K562 (cell line): ENCODE data around the gene CCDC85C. TPM values are rescaled to one million over a fixed set of nuclear protein-coding genes. Genes with fewer than 3 reads are reported as not detected.

Experiments used
- ATAC-seq: fragments of 200-7000 bp; cut with Tn5 transposase; 3 replicates; pipeline ENCODE4 v1.9.1; 2020; ENCODE audit warnings: moderate library complexity
- BruUV-seq: library from RNA; stranded (reverse); fragments of 400-500 nt; replicated peaks from 2 replicates; lab custom pipeline; 2021; lab: Mats Ljungman, UMichigan
- CTCF ChIA-PET: fragments of 300-600 bp; formaldehyde crosslinking; extraction: SDS; loops from one replicate; lab custom pipeline; 2021; ENCODE audit warnings: low intra/inter-chr PET ratio; lab: Yijun Ruan, JAX
- POLR2A ChIA-PET: fragments of 300-600, 350-650 bp; sonication (Branson Sonifier 250); formaldehyde crosslinking; extraction: SDS; loops from one replicate; lab custom pipeline; 2021; ENCODE audit warnings: antibody characterized with exemption, inconsistent platforms; lab: Yijun Ruan, JAX
- DNase-seq, 4 experiments: peaks; one replicate each; pipeline versions ENCODE4 v3.0.0 to v3.0.0-alpha.2; 2011 to 2018; ENCODE audit warnings: low spot score in 3 of 4, mixed read lengths in 3 of 4; ENCODE audit errors: extremely low read depth in 1 of 4
- FAIRE-seq: peaks from 2 replicates; lab custom pipeline; 2011; peaks lifted over from hg19 to GRCh38; lab: Jason Lieb, UNC
- H2AFZ ChIP-seq: 2 replicates; pipeline ENCODE4 v1.6.0; 2011; ENCODE audit warnings: low read depth, low read length, control low read depth, inconsistent platforms
- H3K27ac ChIP-seq: fragments of 200-600 bp; 3 replicates; pipeline ENCODE4 v1.8.0; 2011; ENCODE audit warnings: low read depth, mild to moderate bottlenecking, control low read depth, inconsistent platforms, low read length, moderate library complexity, mixed read lengths; ENCODE audit errors: extremely low read depth
- H3K27me3 ChIP-seq, 2 experiments: fragments of 300-600 bp in 1 of 2; 2 replicates in 1 of 2; 3 replicates in 1 of 2; pipeline versions ENCODE4 v1.6.0 to v1.8.0; 2011; ENCODE audit warnings: inconsistent platforms in 2 of 2, low read length in 2 of 2, mild to moderate bottlenecking in 1 of 2, mixed read lengths in 1 of 2, moderate library complexity in 1 of 2; ENCODE audit not compliant: control insufficient read depth in 2 of 2, insufficient read depth in 2 of 2
- H3K36me3 ChIP-seq: fragments of 300-600 bp; 3 replicates; pipeline ENCODE4 v1.8.0; 2011; ENCODE audit warnings: mild to moderate bottlenecking, low read length, inconsistent platforms; ENCODE audit not compliant: control insufficient read depth, insufficient read depth
- H3K4me1 ChIP-seq, 2 experiments: fragments of 200-600 bp in 1 of 2; replicated peaks in 1 of 2; 2 replicates in 1 of 2; 3 replicates in 1 of 2; pipeline versions ENCODE4 v1.5.1 to v1.8.0; 2011; ENCODE audit warnings: inconsistent platforms in 2 of 2, low read length in 2 of 2, mild to moderate bottlenecking in 1 of 2, mixed read lengths in 1 of 2, moderate library complexity in 1 of 2; ENCODE audit not compliant: control insufficient read depth in 2 of 2, insufficient read depth in 2 of 2
- H3K4me2 ChIP-seq: 2 replicates; pipeline ENCODE4 v1.6.1; 2011; ENCODE audit warnings: low read length, control low read depth, inconsistent platforms, mixed read lengths; ENCODE audit not compliant: insufficient read depth
- H3K4me3 ChIP-seq: fragments of 200-600 bp; sonication (generic), shearing (Covaris generic); 2 replicates; pipeline ENCODE4 v1.5.1; 2016; ENCODE audit warnings: control low read depth, inconsistent platforms
- H3K79me2 ChIP-seq: fragments of 200-600 bp; 3 replicates; pipeline ENCODE4 v1.8.0; 2011; ENCODE audit warnings: low read length, inconsistent platforms; ENCODE audit not compliant: control insufficient read depth, insufficient read depth
- H3K9ac ChIP-seq, 2 experiments: 2 replicates each; pipeline versions ENCODE4 v1.6.0 to v1.6.1; 2011; ENCODE audit warnings: low read depth in 2 of 2, low read length in 2 of 2, control low read depth in 1 of 2, inconsistent platforms in 1 of 2, mild to moderate bottlenecking in 1 of 2, mixed read lengths in 1 of 2; ENCODE audit not compliant: insufficient read depth in 1 of 2
- H3K9me1 ChIP-seq: one replicate; pipeline ENCODE4 v1.6.0; 2011; ENCODE audit warnings: inconsistent platforms, mild to moderate bottlenecking, low read length, moderate library complexity; ENCODE audit not compliant: control insufficient read depth, insufficient read depth
- H3K9me3 ChIP-seq: replicated peaks from 2 replicates; pipeline ENCODE4 v1.5.1; 2011; ENCODE audit warnings: low read depth, low read length, inconsistent platforms; ENCODE audit not compliant: control insufficient read depth, insufficient read depth
- H4K20me1 ChIP-seq: replicated peaks from 2 replicates; pipeline ENCODE4 v1.6.1; 2011; ENCODE audit warnings: low read length, inconsistent platforms, mixed read lengths; ENCODE audit not compliant: control insufficient read depth, insufficient read depth
- AFF4 ChIP-seq: sonication (generic); formaldehyde crosslinking; IDR thresholded peaks from 2 replicates; pipeline ENCODE4 v1.8.0; 2023; ENCODE audit warnings: mild to moderate bottlenecking, missing genetic modification reagents
- CEBPB ChIP-seq: fragments of 450-650 bp; IDR thresholded peaks from 2 replicates; pipeline ENCODE4 v1.6.1; 2016; ENCODE audit warnings: missing genetic modification characterization, missing compliant biosample characterization
- CEBPG ChIP-seq, 3 experiments: fragments of 200-800 bp in 1 of 3; sonication (Bioruptor generic) in 1 of 3; sonication (generic) in 1 of 3; formaldehyde crosslinking in 1 of 3; IDR thresholded peaks in 2 of 3; conservative IDR thresholded peaks in 1 of 3; 2 replicates each; pipeline versions ENCODE4 v1.6.1 to v1.8.0; 2016 to 2022; ENCODE audit warnings: missing compliant biosample characterization in 2 of 3, missing genetic modification characterization in 2 of 3, mild to moderate bottlenecking in 1 of 3, missing genetic modification reagents in 1 of 3
- ZNF316 ChIP-seq: fragments of 450-650 bp; IDR thresholded peaks from 2 replicates; pipeline ENCODE4 v1.6.1; 2016
- WGBS: fragments of 100-300 bp; shearing (Covaris generic); methylation state at CpG from one replicate; pipeline ENCODE4 v1.1.6; 2016; ENCODE audit warnings: low coverage, mixed read lengths; ENCODE audit not compliant: insufficient coverage; ENCODE audit errors: missing lambda C conversion rate; 5-methylcytosine and 5-hydroxymethylcytosine counted together
- in situ Hi-C: fragments of 300-500 bp; cut with MboI; formaldehyde crosslinking; loops from 4 replicates; pipeline ENCODE4 v1.15.0; 2018; ENCODE audit warnings: inconsistent platforms, mixed read lengths
- intact Hi-C: fragments of 100-400 bp; cut with micrococcal nuclease; formaldehyde crosslinking; loops from 2 replicates; pipeline ENCODE4 v1.14.2; 2022
- polyA plus RNA-seq, 8 experiments: library from polyadenylated mRNA; depleted of rRNA in 4 of 8; stranded (reverse) in 5 of 8; unstranded in 3 of 8; fragments of >200 nt; fragmentation: Nextera tagmentation in 2 of 8; fragmentation: Illumina TruSeq in 1 of 8; extraction: Ambion mirVana in 2 of 8; extraction: Trizol in 1 of 8; gene quantifications; 2 replicates each; pipeline versions ENCODE4 v1.2.1 to v1.2.3, GENCODE V29; 2011 to 2014; ENCODE audit warnings: inconsistent platforms in 1 of 8, missing spikeins in 1 of 8
- total RNA-seq, 7 experiments: library from RNA; depleted of rRNA in 6 of 7; stranded (reverse); fragments of >200 nt in 6 of 7; fragmentation: Illumina TruSeq in 2 of 7; extraction: Trizol in 2 of 7; gene quantifications; 2 replicates each; pipeline versions ENCODE4 v1.2.1 to v1.2.3, GENCODE V29; 2011 to 2021; ENCODE audit warnings: low replicate concordance in 1 of 7

Gene CCDC85C
- total and polyA plus RNA-seq, 9 of the 15 experiments (the other 6 are each of a cell fraction or from before 2014, with no cell fraction given) = 0.18 to 22.0 (median 6.3) TPM

GRCh38 chr14:99535908-99536778 lies 67.9 kb downstream of the CCDC85C start:
- intact Hi-C loops = no loop called here
- ATAC-seq = no peak
- Histone ChIP-seq H3K9me3 (no peaks in the 10 kb centered on the region), H3K9ac (peak overlapping the region in 1 of 2 experiments; percentile 17; a peak in 1 of 4 replicates), H3K4me3 (no peak overlapping the region), H2AFZ (no peak overlapping the region), H3K9me1 (peaks cover 3% of the 10 kb centered on the region), H3K4me2 (no peak overlapping the region), H3K79me2 (no peaks in the 10 kb centered on the region), H3K4me1 (peaks cover 0 to 24% of the 10 kb centered on the region in 2 experiments; a peak in 2 of 5 replicates), H4K20me1 (peaks cover 3% of the 10 kb centered on the region; the same call in 1 of the 2 replicates), H3K36me3 (no peaks in the 10 kb centered on the region), H3K27ac (no peak overlapping the region), H3K27me3 (no peaks in the 10 kb centered on the region)
- POLR2A ChIA-PET = interaction anchor here (0.9 kb wide), 1 partner anchor 10 kb away, joined by 3 read pairs; no protein-coding TSS in a partner anchor
- no TSS peak for BruUV-seq
- TF ChIP-seq AFF4 (CRISPR knock-in tag) = no peak
- peak; percentile 32; the same call in 1 of the 2 replicates for TF ChIP-seq ZNF316
- peak; percentile 79 for TF ChIP-seq CEBPB (tag)
- TF ChIP-seq CEBPG (CRISPR knock-in tag; IDR thresholded peaks at IDR 0.05) = no peak
- TF ChIP-seq CEBPG (tag; conservative IDR thresholded peaks at IDR 0.05 in 1 of 2, IDR thresholded peaks at IDR 0.05 in 1 of 2) = peak in 1 of 2 experiments; percentile 34; a peak in 1 of 4 replicates
- FAIRE-seq = no peak
- DNase-seq = no peak
- in situ Hi-C loops = no loop called here
- 65% methylated on average over 9 of the region's 24 CpGs for WGBS
- CTCF ChIA-PET = no interaction called here
